GM18511 (cell line): ENCODE measurements around the gene ANXA4.

ENCODE experiments used
- ATAC-seq: cut with Tn5 transposase; IDR thresholded peaks from one replicate; pipeline ENCODE4 v1.9.1; 2021; ENCODE audit warnings: mild to moderate bottlenecking, moderate library complexity; ENCODE audit not compliant: unreplicated experiment

ANXA4 gene

DNA sequence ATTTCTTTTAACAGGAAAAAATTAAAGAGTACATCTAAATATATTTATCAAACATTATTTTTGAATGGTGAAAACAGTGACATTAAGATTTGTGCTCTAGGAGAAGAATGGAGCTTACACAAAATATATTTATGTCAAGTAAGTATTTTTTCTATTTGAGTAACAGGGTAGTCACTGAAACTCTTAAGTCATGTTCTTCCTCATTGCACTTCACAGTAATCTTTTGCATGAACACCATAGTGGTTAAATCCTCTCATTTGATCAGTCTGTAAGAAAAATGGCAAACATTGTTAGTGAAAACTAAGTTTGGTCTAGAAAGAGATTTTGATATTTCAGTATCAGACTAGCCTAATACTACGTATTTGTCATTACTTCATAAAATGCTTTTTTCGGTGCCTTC, 95.6 kb downstream of the ANXA4 start:
- ATAC-seq = no peak

DNA sequence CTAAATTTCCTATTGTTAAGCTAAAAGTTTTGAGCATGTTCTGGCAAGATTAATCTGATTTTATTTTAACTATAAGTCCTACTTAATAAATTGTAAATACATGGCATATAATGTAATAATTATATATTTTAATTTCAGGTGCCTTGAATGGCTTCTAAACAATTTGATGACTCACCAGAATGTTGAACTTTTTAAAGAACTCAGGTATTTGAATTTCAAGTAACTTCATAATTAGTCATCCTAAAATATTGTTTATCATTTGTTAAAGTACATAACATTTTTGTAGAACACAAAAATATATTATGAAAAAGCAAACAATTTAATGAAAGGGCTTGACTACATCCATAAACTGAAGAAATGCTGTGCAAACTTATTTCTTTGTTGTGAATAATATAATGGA, 102.1 kb downstream of the ANXA4 start:
- ATAC-seq = no peak

DNA sequence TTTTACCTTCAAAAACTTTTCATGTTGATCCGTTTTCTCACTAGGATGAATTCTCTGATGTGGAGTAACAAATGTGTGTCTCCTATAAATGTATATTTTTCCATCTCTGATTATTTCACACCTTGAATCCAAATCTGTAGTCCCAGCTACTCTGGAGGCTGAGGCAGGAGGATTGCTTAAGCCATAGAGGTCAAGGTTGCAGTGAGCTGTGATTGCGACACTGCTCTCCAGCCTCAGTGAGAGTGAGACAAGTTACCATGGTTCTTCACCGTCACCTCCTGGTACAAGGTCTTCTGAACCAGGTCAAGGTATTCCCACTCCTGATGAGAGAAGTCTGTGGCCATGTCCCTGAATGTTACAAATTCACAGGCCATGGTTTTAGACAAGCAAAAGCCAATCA, 102.6 kb downstream of the ANXA4 start:
- no peak for ATAC-seq

DNA sequence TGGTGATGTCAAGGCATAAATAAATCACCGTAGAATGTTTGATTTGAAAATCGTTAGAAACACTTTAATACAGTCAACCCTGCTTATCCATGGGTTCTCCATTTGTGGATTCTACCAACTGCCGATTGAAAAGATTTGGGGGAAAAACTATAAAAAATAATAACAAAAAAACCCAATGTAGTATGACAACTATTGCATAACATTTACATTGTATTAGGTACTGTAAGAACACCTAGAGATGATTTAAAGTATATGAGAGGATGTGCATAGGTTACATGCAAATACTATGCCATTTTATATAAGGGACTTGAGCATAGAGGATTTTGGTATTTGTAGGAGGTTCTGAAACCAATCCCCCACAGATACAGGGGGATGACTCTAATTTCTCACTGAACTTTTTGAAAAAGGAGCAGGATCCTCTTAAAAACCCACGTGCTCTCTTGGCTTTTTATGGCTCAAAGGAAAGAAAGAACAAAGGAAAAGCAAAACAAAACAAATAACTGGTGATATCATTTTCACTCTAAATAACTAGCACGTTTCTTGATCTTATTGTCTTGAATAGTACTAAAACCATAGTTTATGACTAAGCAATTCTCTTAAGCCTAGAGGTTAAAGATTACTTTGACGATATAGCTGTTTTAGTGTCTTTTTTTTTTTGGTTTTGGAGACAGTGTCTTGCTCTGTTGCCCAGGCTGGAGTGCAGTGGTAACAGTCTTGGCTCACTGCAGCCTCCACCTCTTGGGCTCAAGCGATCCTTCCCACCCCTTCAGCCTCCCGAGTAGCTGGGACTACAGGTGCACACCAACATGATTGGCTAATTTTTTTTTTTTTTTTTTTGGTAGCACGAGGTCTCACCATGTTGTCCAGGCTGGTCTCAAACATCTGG, 104.5 kb downstream of the ANXA4 start:
- ATAC-seq = no peak

DNA sequence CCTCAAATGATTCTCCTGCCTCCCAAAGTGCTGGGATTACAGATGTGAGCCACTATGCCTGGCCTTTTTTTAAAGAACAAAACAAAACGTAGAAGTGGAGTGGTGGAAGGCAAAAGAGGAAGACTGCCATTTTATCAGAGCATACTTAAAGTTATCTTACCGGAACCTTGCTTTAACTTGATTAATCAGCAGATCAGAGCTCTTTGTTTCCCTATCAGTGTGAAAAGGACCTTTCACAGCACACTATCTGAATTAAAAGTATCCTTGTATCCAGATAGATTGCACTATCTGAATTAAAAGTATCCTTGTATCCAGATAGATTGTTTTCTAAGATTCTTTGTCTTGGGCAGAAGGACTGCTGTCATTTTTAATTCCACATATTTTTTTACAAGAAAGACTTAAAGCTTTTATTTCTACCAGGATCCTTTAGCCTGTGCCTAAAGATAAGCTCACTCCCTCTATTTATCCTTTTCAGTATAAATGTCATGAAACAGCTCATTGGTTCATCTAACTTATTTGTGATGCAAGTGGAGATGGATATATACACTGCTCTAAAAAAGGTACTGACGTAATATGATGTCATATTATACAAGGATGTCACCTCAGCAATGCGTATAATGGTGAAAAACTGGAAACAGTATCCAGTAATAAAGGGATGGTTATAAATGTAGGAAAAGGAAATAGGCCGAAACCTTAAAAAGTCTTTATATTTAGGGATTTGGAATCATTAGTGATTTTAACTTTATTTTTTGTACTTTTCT, 105.3 kb downstream of the ANXA4 start:
- no peak for ATAC-seq

DNA sequence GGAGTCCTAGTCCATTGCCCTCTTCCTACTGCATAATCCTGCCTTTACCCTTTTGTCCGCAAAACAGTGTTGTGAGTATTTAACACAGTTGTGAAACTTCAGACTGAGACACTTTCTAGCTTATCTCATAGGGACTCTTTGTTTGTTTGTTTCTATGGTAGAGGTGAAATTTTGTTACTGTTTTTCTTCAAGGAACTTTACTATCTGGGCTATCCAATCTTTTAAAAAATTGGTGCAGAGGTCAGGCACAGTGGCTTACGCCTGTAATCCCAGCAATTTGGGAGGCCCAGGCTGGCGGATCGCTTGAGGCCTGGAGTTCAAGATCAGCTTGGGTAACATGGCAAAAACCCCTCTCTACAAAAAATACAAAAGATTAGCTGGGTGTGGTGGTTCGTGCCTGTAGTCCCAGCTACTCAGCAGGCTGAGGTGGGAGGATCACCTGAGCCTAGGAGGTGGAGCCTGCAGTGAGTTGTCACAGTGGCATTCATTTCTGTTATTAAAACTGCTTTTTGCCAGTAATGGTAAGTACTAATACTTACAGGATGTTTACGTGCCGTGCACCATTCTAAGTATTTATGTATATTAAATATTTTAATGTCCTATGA, 106.4 kb downstream of the ANXA4 start:
- ATAC-seq = no peak

DNA sequence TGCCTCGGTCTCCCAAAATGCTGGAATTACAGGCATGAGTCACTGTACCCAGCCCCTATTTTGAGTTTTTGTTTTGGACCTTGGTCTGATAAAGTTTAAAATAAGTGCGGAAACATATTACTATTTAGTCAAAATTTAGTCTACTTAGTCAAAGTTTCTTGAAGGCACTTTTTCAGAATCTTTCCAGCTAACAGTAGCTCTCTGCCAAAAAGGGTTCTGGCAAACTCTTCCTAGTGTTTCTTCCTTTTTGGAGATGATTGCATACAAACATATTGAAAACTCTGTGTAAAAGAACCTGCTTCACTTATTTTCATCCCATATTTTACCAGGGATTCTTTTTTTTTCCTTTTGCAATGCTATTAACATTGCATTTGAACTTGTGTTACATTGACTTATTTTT, 116.3 kb downstream of the ANXA4 start:
- ATAC-seq = no peak

DNA sequence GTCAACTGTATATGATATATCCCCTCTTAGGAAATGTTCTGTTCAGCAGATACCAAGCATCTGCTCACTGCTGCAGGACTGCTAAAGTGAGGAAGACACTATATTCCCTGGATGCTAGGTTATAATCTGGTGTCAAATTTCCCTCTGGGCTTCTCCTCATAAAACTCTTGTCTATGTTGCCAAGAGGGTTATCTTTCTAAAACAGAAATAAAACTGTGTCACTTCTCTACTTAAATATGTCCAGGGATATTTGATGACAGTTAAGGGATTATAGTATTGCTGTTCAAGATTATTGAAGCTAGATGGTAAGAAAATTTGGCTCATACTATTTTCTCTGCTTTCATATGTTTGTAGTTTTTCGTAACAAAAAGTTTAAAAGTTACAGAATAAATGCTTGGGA, 121.4 kb downstream of the ANXA4 start:
- ATAC-seq = no peak
